Type B pancreatic cell (in vitro differentiated cells): ENCODE data around the gene OR8B8. TPM values are rescaled to one million over a fixed set of nuclear protein-coding genes. Genes with fewer than 3 reads are reported as not detected.

Source experiments
- DNase-seq: peaks from one replicate; pipeline ENCODE4 v3.0.0; 2021; ENCODE audit warnings: mixed read lengths; ENCODE audit not compliant: unreplicated experiment; ENCODE audit errors: extremely low spot score
- H3K27ac Mint-ChIP-seq: 2 replicates; pipeline ENCODE4 v1.8.0; 2021; ENCODE audit warnings: mild to moderate bottlenecking, mixed read lengths
- H3K27me3 Mint-ChIP-seq: 2 replicates; pipeline ENCODE4 v1.8.0; 2021; ENCODE audit warnings: mixed read lengths
- H3K36me3 Mint-ChIP-seq: 2 replicates; pipeline ENCODE4 v1.8.0; 2021; ENCODE audit warnings: mixed read lengths
- H3K4me1 Mint-ChIP-seq: one replicate; pipeline ENCODE4 v1.8.0; 2021; ENCODE audit warnings: mixed read lengths; ENCODE audit not compliant: unreplicated experiment
- H3K4me3 Mint-ChIP-seq: 2 replicates; pipeline ENCODE4 v1.8.0; 2021; ENCODE audit warnings: mild to moderate bottlenecking, mixed read lengths
- H3K9me3 Mint-ChIP-seq: 2 replicates; pipeline ENCODE4 v1.8.0; 2021; ENCODE audit warnings: mixed read lengths
- CTCF ChIP-seq: fragments of 200-600 bp; sonication (generic); conservative IDR thresholded peaks from 2 replicates; pipeline ENCODE4 v1.5.0; 2021; ENCODE audit warnings: antibody characterized with exemption, mild to moderate bottlenecking
- total RNA-seq: library from RNA; stranded (reverse); gene quantifications from 2 replicates; pipeline ENCODE4 v1.2.1, GENCODE V29; 2021; ENCODE audit warnings: low replicate concordance

The OR8B8 gene
- total RNA-seq, 1 donor from 2014 or later = not detected

- H3K9me3 Mint-ChIP-seq = no peaks in the 10 kb centered on the region
- no peak for DNase-seq
- no peak overlapping the region for H3K27ac Mint-ChIP-seq
- no peaks in the 10 kb centered on the region for H3K4me1 Mint-ChIP-seq
- TF ChIP-seq CTCF = no peak
- H3K36me3 Mint-ChIP-seq = no peaks in the 10 kb centered on the region
- peaks cover 13% of the 10 kb centered on the region for H3K27me3 Mint-ChIP-seq
- H3K4me3 Mint-ChIP-seq = no peak overlapping the region
Observed at GRCh38 chr11:124454552-124454951, 9.1 kb upstream of the OR8B8 start.

- Mint-ChIP-seq H3K9me3 (no peaks in the 10 kb centered on the region), H3K27ac (no peak overlapping the region), H3K4me1 (no peaks in the 10 kb centered on the region), H3K27me3 (peaks cover 10% of the 10 kb centered on the region), H3K4me3 (no peak overlapping the region), H3K36me3 (no peaks in the 10 kb centered on the region)
- DNase-seq = no peak
- TF ChIP-seq CTCF = no peak
Observed at GRCh38 chr11:124446916-124447315, 1.4 kb upstream of the OR8B8 start.

GRCh38 chr11:124442847-124443246 lies 2.6 kb downstream of the OR8B8 start:
- Mint-ChIP-seq H3K36me3 (no peaks in the 10 kb centered on the region), H3K9me3 (no peaks in the 10 kb centered on the region), H3K27ac (no peak overlapping the region), H3K4me1 (no peaks in the 10 kb centered on the region), H3K27me3 (peaks cover 23% of the 10 kb centered on the region), H3K4me3 (no peak overlapping the region)
- no peak for TF ChIP-seq CTCF
- no peak for DNase-seq

- no peaks in the 10 kb centered on the region for H3K4me1 Mint-ChIP-seq
- no peak overlapping the region for H3K27ac Mint-ChIP-seq
Observed at GRCh38 chr11:124442442-124442841, 3.1 kb downstream of the OR8B8 start.

GRCh38 chr11:124441519-124441918 lies 4.0 kb downstream of the OR8B8 start:
- Mint-ChIP-seq H3K36me3 (no peaks in the 10 kb centered on the region), H3K4me1 (no peaks in the 10 kb centered on the region), H3K9me3 (no peaks in the 10 kb centered on the region), H3K4me3 (no peak overlapping the region), H3K27me3 (peaks cover 23% of the 10 kb centered on the region), H3K27ac (no peak overlapping the region)
- DNase-seq = no peak
- no peak for TF ChIP-seq CTCF

More at GRCh38 chr11:124442442-124442841, 3.1 kb downstream of the OR8B8 start:
- H3K9me3 Mint-ChIP-seq = no peaks in the 10 kb centered on the region
- H3K4me3 Mint-ChIP-seq = no peak overlapping the region
- TF ChIP-seq CTCF = no peak
- DNase-seq = no peak
- H3K36me3 Mint-ChIP-seq = no peaks in the 10 kb centered on the region
- H3K27me3 Mint-ChIP-seq = peaks cover 23% of the 10 kb centered on the region

GRCh38 chr11:124441081-124441480 lies 4.4 kb downstream of the OR8B8 start:
- no peaks in the 10 kb centered on the region for H3K4me1 Mint-ChIP-seq
- no peak for TF ChIP-seq CTCF
- no peaks in the 10 kb centered on the region for H3K9me3 Mint-ChIP-seq
- no peak overlapping the region for H3K4me3 Mint-ChIP-seq
- no peak for DNase-seq
- H3K27me3 Mint-ChIP-seq = peaks cover 25% of the 10 kb centered on the region
- no peak overlapping the region for H3K27ac Mint-ChIP-seq
- H3K36me3 Mint-ChIP-seq = no peaks in the 10 kb centered on the region
